ENCODE data around the gene MVB12B. TPM values are rescaled to one million over a fixed set of nuclear protein-coding genes. Genes with fewer than 3 reads are reported as not detected.

MVB12B gene
- total and polyA plus RNA-seq, 2 experiments from 2014 or later, result 19.0 to 29.9 TPM

GRCh38 chr9:126367139-126367538, 40.5 kb downstream of the MVB12B start:
- no peak for TF ChIP-seq CTCF (IDR thresholded peaks at IDR 0.05; ENCODE audit: low read depth, low read length)
- H3K27ac ChIP-seq, result no peak overlapping the region
- no peak for DNase-seq (ENCODE audit: low read depth in 1 of 2, low spot score in 1 of 2)
- no peaks in the 10 kb centered on the region for H3K27me3 ChIP-seq
- H3K4me1 ChIP-seq (ENCODE audit: low read depth), result no peaks in the 10 kb centered on the region
- H3K9me3 ChIP-seq (ENCODE audit: low read depth), result no peaks in the 10 kb centered on the region
- no peaks in the 10 kb centered on the region for H3K36me3 ChIP-seq
- no peak overlapping the region for H3K4me3 ChIP-seq

- H3K4me3 ChIP-seq, result no peak overlapping the region
- no peak overlapping the region for H3K27ac ChIP-seq
- no peaks in the 10 kb centered on the region for H3K9me3 ChIP-seq (ENCODE audit: low read depth)
- no peaks in the 10 kb centered on the region for H3K36me3 ChIP-seq
- no peak for TF ChIP-seq CTCF (IDR thresholded peaks at IDR 0.05; ENCODE audit: low read depth, low read length)
- H3K4me1 ChIP-seq (ENCODE audit: low read depth), result no peaks in the 10 kb centered on the region
- no peak for DNase-seq (ENCODE audit: low read depth in 1 of 2, low spot score in 1 of 2)
- no peaks in the 10 kb centered on the region for H3K27me3 ChIP-seq
These were observed 41.0 kb downstream of the MVB12B start for GRCh38 chr9:126367616-126368015.

GRCh38 chr9:126368020-126368419, 41.4 kb downstream of the MVB12B start:
- Histone ChIP-seq H3K4me3 (no peak overlapping the region), H3K4me1 (ENCODE audit: low read depth) (no peaks in the 10 kb centered on the region), H3K9me3 (ENCODE audit: low read depth) (no peaks in the 10 kb centered on the region), H3K36me3 (no peaks in the 10 kb centered on the region), H3K27me3 (no peaks in the 10 kb centered on the region), H3K27ac (no peak overlapping the region)
- no peak for DNase-seq (ENCODE audit: low read depth in 1 of 2, low spot score in 1 of 2)
- no peak for TF ChIP-seq CTCF (IDR thresholded peaks at IDR 0.05; ENCODE audit: low read depth, low read length)

- Histone ChIP-seq H3K27me3 (no peaks in the 10 kb centered on the region), H3K4me1 (ENCODE audit: low read depth) (peaks cover 22% of the 10 kb centered on the region), H3K27ac (no peak overlapping the region), H3K4me3 (no peak overlapping the region), H3K36me3 (no peaks in the 10 kb centered on the region), H3K9me3 (ENCODE audit: low read depth) (no peaks in the 10 kb centered on the region)
- DNase-seq (ENCODE audit: low read depth in 1 of 2, low spot score in 1 of 2), result no peak
- TF ChIP-seq CTCF (IDR thresholded peaks at IDR 0.05; ENCODE audit: low read depth, low read length), result no peak
These were observed 44.6 kb downstream of the MVB12B start for GRCh38 chr9:126371007-126371870.

- no peak overlapping the region for H3K27ac ChIP-seq
- H3K36me3 ChIP-seq, result no peaks in the 10 kb centered on the region
- H3K4me1 ChIP-seq (ENCODE audit: low read depth), result peaks cover 32% of the 10 kb centered on the region
- DNase-seq (ENCODE audit: low read depth in 1 of 2, low spot score in 1 of 2), result no peak
- no peak for TF ChIP-seq CTCF (IDR thresholded peaks at IDR 0.05; ENCODE audit: low read depth, low read length)
- no peaks in the 10 kb centered on the region for H3K9me3 ChIP-seq (ENCODE audit: low read depth)
- no peak overlapping the region for H3K4me3 ChIP-seq
- no peaks in the 10 kb centered on the region for H3K27me3 ChIP-seq
These were observed 46.1 kb downstream of the MVB12B start for GRCh38 chr9:126372716-126373115.
